GM21367 (cell line): ENCODE data around the gene HOXA10.

Source experiments
- ATAC-seq: cut with Tn5 transposase; IDR thresholded peaks from one replicate; pipeline ENCODE4 v1.9.1; 2021; ENCODE audit not compliant: unreplicated experiment

Gene HOXA10

DNA sequence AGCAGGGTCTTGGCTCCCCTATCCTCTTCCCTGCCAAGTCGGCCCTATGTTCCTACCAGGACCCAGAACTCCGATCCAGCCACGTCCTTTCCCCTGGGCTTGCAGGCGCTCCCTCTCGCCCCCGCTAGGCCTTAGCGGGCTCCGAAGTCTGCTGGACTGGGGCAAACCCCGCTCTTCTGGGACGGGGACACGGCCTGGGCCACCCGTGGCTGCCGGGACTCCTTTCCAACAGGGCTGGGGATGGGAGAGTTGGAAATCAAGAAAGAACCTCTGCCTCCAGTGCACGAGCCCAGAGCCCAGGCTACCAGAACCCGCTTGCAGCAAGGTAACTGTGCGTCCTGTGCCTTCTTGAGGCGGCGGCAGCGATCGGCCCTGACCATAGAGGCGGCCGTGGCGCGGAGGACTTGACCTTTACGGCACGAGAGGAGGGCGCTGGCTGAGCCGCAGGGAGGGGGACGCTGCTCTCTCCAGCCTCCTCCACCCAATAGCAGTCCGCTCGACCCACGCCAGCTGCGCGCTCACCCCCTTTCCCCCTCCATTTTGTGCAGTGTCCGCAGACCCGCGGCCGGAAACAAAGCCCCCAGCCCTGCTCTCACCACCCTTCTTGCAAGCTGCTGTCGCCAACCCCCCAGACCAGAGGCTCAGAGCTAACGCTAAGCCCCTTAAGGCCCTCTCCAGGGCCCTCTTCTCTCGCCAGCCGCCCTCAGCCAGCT lies 17.9 kb upstream of the HOXA10 start:
- no peak for ATAC-seq

DNA sequence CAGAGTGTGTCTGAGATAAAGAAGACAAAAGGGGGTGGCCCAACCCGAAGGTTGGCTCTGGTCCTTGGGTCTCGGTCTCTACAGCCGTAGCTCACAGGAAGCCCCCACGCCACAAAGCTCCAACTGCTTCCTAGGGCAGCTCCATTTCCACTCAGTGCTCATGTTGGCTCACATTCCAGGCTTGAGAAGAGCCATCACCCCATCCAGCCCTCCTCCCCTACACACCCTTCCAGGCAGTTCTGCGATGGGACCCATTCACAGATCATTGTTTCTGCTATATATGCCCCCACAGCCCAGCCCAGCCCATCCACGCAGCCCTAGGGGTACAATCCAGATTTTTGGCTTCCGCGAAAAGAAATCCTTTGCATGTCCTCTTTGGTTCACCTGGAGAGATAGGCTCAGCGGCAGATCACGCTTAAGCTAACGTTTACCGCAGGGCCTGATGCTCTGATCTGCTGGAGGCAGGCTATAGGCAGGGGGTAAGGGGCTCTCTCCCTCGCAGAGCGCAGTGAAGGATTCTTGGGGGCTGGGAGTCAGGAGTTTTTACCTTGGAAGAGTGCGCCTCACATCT lies 17.1 kb upstream of the HOXA10 start:
- no peak for ATAC-seq

DNA sequence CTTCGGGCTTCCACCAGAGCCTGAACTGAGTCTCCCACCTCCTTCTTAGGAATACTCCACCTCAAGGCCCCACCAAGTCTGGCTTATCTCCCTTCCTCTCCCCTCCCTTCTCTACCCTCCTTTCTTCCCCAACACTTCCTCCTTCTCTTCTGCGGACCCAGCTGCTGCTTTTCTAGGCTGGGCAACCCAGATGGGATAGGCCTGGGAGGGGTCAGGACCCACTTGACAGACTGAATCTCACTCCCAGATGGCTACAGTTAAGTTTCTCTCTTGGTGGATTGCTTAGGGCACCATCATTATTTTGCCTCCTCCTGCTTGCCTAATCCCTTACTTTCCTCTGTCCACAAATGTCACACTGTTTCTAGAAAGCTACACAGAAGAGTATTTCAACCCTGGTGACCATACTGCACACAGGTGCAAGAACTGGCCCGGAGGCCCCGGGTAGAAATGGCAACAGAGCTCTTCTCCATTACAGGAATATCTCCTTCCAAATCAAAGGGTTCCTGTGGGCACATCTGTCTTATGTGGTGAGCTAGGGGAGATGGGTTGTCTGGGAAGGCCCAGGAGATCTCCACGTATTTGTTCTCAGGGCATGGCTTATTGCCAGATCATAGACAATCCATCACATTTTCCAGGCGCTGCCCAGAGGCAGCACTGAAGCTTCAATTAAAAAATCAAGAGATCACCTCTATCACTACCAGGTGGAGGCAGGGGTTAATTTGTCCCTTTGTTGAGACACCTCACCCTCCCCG lies 16.1 kb upstream of the HOXA10 start:
- no peak for ATAC-seq

DNA sequence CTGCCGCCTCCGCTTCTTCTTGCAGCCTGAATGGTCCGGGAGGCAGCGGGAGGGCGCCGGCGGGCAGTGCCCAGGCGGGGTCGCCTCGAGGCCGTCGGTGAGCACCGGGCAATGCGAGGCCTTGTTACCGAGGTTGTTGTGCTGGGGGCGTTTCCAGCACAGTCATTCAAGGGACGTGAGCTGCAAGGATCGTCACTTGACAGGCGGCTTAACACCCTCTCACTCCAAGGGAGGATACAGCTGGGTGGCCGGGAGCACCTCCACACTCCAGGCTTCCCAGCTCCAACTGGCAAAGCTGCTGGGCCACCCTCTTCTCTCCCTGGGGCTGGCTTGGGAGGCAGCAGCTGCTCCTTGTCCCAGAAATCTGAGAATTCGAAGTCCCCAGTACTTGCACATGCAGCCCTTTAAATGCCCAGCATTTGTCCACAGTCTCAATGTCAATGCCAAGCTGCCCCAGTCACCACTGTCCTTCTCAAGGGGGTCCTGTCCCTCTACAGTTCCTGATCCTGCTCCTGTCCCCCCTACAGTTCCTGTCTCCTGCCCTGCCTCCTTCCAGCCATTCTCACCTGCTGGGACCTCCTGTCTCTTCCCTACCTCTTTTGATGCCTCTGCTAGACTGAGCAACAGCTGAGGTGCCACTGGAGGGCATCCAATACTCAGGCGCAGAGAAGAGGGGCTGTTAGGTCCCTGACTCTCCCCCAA lies 15.3 kb upstream of the HOXA10 start:
- ATAC-seq: no peak

DNA sequence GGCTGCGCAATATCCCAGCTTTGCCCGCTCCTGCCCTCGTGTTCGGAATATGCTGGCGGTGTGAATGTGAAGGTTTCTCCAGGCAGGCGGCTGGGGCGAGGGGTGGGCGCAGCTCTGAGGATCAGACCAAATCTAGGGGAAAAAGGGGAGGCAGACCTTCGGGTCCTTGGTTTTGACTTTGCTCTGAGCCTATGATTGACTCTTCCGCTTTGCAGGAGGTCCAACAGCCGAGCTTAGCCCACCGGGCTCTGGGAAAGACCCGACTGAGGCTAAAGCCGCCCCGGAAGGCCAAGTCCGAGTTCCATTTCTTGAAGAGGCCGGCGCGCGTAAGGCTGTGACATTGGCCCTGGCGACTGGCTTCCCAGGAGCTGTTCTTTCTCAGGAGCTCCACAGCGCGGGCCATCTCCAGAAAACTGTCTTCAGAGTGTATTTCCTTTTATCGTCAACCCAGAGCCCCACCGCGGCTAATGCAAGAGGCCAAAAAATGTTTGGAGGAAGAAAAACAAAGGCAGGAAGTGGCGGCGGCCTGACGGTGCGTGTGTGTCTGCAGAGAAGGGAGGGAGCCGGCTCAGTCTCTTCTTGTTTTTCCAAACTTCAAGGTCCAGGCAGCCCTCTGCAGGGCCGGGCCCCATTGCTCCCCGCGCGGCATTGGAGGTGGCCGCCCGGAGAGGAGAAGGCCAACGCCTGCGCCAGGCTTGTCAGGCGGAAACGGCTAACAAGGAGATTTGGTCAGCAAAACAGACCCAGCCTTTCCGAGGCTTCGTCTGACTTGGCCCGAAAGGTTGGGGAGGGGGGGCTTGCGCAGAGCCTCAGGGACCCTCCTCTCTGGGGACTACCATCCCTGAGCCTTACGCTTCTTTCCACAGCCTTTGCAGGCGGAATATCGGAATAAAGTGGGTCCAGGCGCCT lies 14.5 kb upstream of the HOXA10 start:
- ATAC-seq: no peak

DNA sequence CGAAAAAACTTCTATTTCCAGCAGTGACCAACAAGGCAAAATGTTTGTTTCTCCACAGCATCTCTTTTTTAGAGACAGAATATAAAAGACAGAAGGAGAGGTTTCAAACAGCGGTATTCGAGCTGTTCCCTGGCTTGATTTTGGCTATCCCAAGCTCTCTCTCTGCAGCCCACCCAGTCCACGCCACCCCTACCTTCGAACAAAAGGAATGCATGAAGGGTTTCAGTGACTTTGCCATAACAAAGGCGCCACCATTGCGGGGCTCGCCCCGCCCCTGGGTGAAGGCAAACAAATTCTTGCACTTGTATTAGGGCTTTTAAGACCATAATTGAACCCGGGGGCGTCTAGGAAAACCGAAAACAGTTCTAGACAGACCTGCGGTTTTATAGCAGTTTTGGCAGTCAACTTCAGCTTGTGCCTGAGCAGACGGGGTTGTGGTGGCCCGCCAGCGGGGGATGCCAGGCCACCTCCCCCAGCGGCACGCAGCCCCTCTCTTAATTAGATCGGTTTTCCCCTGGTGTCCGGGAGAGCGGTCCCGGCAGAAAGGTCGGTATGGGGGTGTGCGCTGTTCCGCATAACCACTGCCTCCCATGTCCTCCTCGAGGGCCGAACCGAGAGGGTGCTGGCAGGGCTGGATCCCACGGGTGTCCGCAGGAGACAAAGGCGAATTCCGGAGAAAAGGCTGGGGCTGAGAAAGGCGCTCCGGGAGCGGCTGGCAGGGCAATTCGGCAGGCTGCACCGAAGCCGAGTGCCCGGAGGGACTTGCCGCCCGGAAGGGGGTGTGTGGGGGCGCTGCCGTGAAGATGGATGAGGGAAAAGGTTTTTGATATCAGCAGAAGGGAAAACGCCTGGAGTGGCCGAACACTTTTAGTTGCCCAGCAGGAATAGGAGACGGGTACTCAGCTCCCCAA lies 13.6 kb upstream of the HOXA10 start:
- ATAC-seq: no peak

DNA sequence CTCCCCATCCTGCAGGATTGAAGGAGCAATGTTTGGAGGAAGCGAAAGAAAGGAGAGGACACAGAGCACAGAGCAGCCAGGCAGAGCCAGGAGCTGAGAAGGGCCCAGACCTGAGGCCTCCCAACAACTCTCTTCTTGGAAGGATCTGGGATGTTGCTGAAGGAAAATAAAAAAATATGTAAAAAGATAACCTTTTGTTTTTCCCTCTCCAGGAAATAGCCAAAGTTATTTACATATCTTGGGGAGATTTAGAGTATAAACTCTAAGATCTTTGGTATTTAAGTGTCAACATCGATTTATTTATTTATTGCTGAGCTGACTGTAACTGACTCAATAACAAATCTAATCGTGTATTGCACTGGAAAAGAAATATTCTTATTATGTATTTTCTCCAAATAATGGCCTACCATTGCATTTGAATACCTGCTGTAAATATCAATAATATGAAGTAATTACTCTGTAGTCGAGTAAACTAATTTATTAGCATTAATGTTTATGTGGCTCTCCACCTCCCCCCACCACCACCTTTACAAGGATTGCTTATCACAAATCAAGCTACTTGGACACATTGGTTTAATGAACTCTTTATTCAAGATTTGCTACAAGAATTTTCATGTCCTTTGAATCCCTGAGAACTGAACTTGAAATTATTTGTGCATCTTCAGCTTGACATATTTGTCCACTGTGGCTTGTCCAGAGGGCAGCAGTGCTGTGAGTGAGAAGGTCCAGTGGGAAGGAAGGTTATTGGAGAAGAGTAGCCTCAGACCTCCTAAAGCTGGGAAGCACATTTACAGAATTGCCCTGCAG lies 12.8 kb upstream of the HOXA10 start:
- ATAC-seq: no peak

DNA sequence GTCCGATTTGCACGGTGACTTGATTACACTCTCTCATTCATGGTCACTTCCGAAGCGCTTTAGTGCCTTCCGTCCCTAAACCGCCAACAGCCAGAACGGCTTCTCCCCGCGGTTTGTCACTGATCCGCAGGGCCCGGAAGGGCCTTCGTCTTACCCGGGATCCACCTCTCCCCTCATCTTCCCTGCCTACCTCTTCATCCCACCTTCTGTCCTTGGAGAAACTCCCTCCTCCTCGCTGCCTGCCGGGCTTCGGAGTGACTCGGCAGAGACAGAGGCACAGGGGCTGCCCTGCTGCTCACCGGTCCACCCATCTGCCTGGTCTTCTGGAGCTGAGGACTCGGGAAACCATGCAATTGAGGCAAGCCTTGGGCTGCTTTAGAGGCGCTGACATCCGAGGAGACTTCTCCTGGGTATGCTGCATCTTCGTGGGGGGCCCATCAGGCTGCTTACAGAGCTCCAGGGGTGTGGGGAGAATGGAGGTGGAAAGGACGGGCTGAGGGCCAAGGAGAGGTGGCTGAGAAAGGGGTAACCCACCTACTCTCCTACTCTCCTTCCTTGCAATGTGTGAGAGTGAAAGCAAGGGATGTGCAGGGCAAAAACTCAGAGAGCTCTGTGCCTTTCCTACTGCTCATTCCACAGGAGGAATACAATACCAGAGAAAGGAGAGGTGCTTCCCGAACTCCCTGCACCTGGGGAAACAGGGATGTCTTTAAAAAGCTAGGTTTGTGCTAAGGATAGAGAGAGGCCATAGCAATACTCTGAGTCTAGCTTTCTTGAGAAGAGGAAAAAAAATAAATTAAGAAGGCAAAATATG lies 11.9 kb upstream of the HOXA10 start:
- no peak for ATAC-seq

DNA sequence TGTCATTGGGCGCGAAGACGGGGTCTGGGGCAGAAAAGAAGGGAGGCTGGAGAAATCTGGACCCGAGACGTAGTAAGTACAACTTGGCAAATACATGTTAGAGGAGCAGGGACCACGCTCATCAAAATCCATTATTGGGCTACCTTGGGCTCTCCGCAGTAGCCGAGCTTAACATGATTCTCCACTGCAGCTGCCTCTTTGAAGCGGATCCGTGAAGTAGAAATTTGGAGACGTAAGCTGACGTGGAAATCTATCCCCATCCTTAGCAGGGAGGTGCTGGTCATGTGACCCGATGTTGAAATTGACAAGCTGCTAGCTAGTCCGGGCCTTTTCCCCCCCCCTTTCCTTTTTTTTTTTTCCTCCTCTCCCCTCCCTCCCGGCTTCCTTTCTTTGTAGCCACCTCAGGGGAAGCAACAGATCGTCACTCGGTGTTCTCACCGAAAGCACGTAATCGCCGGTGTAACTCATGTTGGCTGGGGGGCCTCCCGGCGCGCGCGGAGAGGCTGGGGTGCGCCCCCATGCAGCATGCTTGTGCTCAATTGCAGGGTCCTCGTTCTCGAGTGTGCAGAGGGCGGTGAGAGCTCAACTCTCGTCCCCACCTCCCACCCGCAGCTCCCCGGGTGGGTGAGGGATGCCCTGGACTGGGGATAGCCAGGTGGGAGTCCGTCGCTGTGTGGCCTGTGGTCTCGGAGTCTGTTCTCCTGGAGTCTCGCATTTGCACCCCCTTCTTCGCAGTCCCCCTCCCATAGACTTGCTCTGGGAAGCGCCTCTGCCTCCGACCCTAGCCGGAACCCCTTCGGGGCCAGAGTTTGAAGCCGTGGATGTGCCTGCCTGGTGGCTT lies 11.1 kb upstream of the HOXA10 start, which contains the start of gene HOXA11:
Gene HOXA11 (minus strand): TSS at position 220 of the 841 bp plus-strand sequence. CDS start 88 bp downstream, at position 132.
- no peak for ATAC-seq

DNA sequence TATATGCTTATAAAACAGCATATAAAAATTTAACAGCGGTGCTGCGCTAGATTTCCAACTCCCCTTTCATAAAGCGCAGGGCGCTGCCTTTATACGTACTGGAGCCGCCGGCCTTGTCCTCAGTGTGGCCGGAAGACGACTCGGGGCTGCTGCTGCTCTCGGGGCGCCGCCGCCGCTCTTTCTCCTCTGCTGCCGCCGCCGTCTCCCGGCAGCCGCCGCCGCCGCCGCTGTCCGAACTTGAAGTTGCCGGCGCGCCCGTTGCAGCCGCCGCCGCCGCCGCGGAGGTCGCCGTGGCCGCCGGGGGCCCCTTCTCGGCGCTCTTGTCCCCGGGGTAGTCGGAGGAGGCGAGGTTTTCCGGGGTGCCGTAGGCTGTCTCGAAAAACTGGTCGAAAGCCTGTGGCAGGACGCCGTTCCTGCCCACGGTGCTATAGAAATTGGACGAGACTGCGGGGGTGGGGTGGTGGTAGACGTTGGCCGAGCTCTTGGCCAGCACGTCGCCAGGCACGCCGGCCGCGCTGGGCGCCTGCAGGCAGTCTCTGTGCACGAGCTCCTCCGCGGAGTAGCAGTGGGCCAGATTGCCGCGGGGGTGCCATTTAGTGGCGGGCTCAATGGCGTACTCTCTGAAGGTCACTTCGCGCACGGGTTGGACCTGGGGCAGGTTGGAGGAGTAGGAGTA lies 10.4 kb upstream of the HOXA10 start:
- ATAC-seq: no peak

DNA sequence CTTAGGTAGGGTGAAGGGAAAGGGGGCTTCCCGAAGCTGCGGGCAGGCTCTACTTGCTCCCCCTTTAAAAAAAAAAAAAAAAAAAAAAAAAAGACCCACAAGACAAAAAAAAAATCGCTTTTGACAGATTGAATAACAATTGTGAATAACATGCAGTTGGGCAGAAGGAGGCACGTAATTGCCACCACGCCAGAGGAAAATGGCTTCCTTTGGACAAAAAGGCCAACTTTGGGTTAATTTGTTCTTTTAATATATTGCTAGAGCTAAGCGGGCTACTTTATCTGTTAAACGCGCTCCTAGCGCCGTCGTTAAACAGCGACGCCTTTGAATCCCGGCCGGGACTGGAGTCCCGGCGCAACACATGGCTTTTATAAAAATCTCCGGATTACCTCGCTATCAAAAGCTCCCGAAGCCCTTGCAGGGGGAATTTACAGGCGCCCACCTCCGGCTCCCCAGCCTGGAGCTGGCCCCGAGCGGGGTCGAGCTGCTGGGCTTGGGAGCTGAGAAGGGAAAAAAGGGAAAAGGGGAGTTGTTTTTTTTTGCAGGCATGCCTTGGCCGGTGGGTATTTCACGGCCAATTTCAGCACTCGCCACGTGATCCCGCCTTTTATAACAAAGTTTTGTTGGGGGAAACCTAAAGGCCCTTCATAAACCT lies 9.7 kb upstream of the HOXA10 start:
- no peak for ATAC-seq

DNA sequence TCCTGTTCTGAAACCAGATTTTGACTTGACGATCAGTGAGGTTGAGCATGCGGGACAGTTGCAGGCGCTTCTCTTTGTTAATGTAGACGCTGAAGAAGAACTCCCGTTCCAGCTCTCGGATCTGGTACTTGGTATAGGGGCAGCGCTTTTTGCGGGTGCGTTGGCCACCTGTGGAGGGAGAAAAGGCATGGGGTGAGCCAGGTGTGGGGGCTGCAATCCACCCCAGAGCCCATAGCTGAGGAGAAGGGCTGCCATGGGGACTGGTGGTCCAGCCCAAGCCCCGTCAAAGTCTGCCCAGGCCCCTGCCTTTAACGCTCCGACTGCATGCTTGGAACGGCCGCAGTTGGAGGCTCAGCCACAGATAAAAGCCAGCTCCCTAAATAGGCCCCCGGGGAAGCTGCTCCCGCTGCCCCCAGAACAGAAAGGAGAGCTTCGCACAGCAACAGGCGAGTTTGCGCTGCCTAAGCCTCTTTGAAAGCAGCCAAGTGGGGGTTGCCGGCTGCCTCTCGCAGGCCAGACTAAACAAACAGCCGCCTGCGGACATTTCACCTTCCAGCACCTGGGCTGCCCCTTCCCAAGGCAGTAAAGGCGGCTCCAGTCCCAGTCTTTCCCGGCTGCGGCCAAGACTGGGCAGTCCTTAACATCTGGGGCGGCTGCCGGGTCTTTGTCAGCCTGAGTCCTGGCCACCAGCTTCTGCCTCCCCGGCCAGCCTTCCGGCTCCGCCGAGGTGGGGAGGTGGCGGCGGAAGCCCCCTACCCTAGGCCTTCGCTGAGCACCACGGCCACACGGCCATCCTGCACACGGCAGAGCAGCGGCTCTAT lies 9.0 kb upstream of the HOXA10 start:
- no peak for ATAC-seq

DNA sequence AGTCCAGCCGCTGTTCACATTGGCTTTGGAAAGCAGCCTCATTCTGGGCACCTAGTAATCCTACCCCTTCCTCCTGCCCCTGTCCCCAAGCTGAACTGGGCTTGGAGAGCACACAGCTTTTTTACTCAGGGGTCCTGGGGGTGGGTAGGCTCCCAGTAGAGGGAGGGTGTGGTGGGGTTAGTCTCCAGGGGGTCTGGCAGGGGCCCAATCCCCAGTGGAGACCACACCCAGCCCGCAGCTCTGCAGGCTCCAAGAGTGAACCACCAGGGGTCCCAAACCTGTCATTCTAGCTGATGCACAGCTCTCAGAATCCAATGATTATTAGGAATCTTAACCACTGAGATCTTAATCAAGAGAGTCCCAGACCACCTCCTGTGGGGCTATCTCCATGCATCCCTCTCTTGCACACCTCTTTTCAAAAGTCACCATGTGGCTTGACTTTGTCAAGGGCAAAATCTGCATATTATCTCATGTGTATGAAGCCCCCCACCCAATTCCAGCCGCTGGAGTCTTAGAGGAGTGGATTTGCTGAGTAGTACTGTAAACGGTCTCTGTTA lies 8.2 kb upstream of the HOXA10 start:
- ATAC-seq: no peak

DNA sequence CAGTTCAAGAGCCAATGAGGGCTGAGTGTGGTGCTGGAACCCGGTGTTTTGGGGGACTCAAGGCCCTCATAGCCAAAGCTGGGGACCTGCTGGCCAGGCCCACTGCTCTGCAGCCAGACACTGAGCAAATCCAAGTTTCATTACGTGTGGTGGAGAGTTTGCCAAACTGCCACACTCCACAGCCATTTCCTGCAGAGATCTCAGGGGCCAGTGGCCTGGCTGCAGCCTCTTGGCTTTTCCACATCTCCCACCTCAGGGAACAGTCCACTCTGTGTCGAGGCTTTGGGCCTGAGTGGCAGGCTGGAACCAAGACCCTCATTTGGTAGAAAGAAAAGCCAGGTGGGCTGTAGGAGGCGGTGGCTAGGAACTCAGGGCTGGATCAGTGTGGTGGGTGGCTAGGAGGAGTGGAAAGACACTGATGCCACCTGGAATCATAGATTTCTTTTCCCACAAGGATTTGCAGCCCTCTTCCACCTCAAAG lies 7.7 kb upstream of the HOXA10 start:
- no peak for ATAC-seq
